Naive thymus-derived CD8-positive, alpha-beta T cell (primary cell): Measurements from ENCODE around the gene CDK4. TPM values are rescaled to one million over a fixed set of nuclear protein-coding genes. Genes with fewer than 3 reads are reported as not detected.

Experiments used
- ATAC-seq, 2 donors: fragments of 150-1000 bp; cut with Tn5 transposase in 1 of 2; sonication (Bioruptor Pico), chemical (Tn5 transposase) in 1 of 2; 1 replicate in 1 of 2; 2 replicates in 1 of 2; pipeline ENCODE4 v1.10.0; 2021; ENCODE audit warnings: mild to moderate bottlenecking in 2 of 2, moderate library complexity in 2 of 2
- POLR2A ChIA-PET: fragments of 350-600 bp; sonication (Branson Sonifier 250); formaldehyde crosslinking; loops from one replicate; lab custom pipeline; 2021; ENCODE audit warnings: antibody characterized with exemption; lab: Charles Lee
- DNase-seq, 10 donors: peaks; one replicate each; pipeline versions ENCODE4 v3.0.0 to v3.0.0-alpha.2; 2020 to 2022
- H3K27ac Mint-ChIP-seq, 10 donors: one replicate each; pipeline ENCODE4 v1.8.0; 2020 to 2022; ENCODE audit warnings: mild to moderate bottlenecking in 10 of 10, mixed read lengths in 10 of 10, moderate library complexity in 4 of 10, inconsistent platforms in 1 of 10
- H3K27me3 Mint-ChIP-seq, 5 donors: one replicate each; pipeline ENCODE4 v1.8.0; 2021 to 2022; ENCODE audit warnings: mixed read lengths in 5 of 5
- H3K36me3 Mint-ChIP-seq, 3 donors: one replicate each; pipeline ENCODE4 v1.8.0; 2020 to 2022; ENCODE audit warnings: mixed read lengths in 3 of 3, mild to moderate bottlenecking in 2 of 3, inconsistent platforms in 1 of 3
- H3K4me1 Mint-ChIP-seq, 4 donors: one replicate each; pipeline ENCODE4 v1.8.0; 2021 to 2022; ENCODE audit warnings: mixed read lengths in 4 of 4
- H3K4me3 Mint-ChIP-seq, 10 donors: one replicate each; pipeline ENCODE4 v1.8.0; 2020 to 2022; ENCODE audit warnings: mild to moderate bottlenecking in 10 of 10, mixed read lengths in 10 of 10, moderate library complexity in 6 of 10, inconsistent platforms in 1 of 10
- H3K9me3 Mint-ChIP-seq, 9 donors: one replicate each; pipeline ENCODE4 v1.8.0; 2020 to 2022; ENCODE audit warnings: mixed read lengths in 9 of 9, mild to moderate bottlenecking in 3 of 9, inconsistent platforms in 1 of 9, moderate library complexity in 1 of 9
- polyA plus RNA-seq, 3 donors: library from polyadenylated mRNA; unstranded; fragments of 300-500 nt; fragmentation: Illumina TruSeq; gene quantifications; one replicate each; pipeline ENCODE4 v1.2.3, GENCODE V29; 2021
- total RNA-seq, 8 experiments: library from RNA in 2 of 8; stranded (reverse) in 2 of 8; gene quantifications; one replicate each; pipeline ENCODE4 v1.2.3 and lab custom pipeline; 2021 to 2026

Gene CDK4
- total and polyA plus RNA-seq, 5 experiments from 2014 or later = 44.6 to 101 (median 71.3) TPM

DNA sequence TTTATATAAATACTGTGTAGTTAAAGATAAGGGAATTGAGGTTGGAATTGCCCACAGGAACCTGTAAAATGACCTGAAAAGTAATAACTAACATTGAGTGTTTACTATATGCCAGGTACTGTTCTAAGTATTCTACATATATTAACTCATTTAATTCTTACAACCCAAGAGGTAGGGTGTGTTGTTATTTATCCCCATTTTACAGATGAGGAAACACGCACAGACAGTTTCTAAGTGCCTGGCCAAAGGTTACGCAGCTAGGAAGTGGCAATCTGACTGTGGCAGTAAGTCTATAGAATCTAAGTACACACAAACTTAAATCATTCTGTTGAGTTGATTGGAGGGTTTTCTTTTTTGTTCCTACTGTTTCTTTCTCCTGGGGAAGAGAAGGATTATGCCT lies 8.3 kb downstream of the CDK4 start:
- Mint-ChIP-seq H3K4me1 (peaks cover 30 to 69% (median 59%) of the 10 kb centered on the region in 4 donors), H3K4me3 (peak overlapping the region; percentile 88 to 99 (median 93)), H3K27ac (peak overlapping the region; percentile 92 to 99 (median 97)), H3K27me3 (no peaks in the 10 kb centered on the region), H3K9me3 (no peaks in the 10 kb centered on the region), H3K36me3 (peaks cover 0 to 37% (median 11%) of the 10 kb centered on the region in 3 donors)
- no peak for ATAC-seq
- POLR2A ChIA-PET = interaction anchor here (1.0 to 3.2 kb wide), 7 partner anchors 8 to 1114 kb away, joined by 3 to 13 read pairs (median 5); partner anchors contain the start of genes OS9 and TSFM
- DNase-seq = no peak

DNA sequence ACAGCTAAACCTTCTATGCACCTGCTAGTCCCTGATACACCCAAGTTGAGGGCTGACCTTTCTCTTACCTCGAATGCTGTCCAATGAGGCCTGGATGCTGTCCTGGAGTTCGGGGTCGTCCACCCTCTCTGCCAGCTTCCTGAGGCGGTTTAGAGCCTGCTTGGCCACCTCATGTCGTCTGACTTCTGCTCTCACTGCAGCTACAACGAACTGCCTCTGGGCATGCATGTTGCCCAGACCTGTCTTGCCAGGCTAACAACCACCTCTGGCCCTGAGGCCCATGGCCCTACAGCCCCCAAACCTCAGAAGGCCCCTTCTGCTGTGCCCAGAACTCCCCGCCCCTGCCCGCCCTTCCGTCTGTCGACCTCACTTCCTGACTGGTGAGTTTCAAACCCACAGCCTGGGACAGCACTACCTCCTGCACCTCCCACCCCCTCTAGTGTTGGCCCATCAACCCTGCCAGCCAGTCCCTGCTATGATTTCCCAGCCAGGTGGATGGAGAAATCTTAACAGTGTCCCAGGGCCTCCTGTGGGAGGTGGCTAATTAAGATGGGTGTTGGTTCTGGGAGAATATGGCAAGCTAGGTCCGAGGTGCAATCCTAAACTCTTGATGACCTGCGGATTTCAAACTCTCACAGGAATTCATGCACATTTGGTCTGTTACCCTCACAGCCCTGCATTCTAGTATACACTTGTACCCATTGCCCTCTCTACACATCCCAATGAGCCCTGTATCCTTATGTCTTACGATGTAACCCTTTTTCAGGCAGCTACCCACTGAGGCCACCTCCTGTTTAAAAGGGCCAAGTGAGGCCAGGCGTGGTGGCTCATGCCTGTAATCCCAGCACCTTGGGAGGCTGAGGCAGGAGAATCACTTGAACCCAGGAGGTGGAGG lies 10.0 kb downstream of the CDK4 start:
- H3K4me1 Mint-ChIP-seq = peaks cover 30 to 69% (median 60%) of the 10 kb centered on the region in 4 donors

DNA sequence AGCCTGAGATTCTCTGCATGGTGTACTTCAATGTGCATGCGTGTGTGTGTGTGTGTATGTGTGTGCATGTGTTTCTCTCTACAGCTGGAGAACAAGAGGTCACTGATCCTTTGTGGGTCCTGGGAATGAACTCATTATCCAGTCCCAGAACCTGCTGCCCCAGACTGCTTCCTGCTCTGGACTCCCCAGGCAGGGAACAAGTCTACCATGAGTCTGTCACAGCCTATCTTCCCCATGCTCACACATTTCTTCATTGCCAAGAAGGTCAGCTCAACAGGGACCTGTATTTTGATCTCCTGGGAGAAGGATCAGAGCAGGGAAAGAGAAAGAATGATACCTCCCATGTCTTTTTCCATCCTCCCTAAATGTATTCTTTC lies 10.7 kb downstream of the CDK4 start:
- DNase-seq (peak in 1 of 10 donors; percentile 20), ATAC-seq (no peak)
- Mint-ChIP-seq H3K36me3 (peaks cover 0 to 22% (median 3%) of the 10 kb centered on the region in 3 donors), H3K4me1 (peaks cover 35 to 74% (median 62%) of the 10 kb centered on the region in 4 donors), H3K9me3 (no peaks in the 10 kb centered on the region), H3K4me3 (peak overlapping the region; percentile 82 to 96 (median 90)), H3K27ac (peak overlapping the region; percentile 87 to 99 (median 96)), H3K27me3 (no peaks in the 10 kb centered on the region)
- POLR2A ChIA-PET = interaction anchor here (0.6 to 2.9 kb wide), 16 partner anchors 9 to 1053 kb away, joined by 3 to 16 read pairs (median 4); partner anchors contain the start of genes B4GALNT1, CDK4, MARCHF9 and NACA

More for the DNA sequence above, 10.0 kb downstream of the CDK4 start:
- Mint-ChIP-seq H3K36me3 (peaks cover 0 to 22% (median 3%) of the 10 kb centered on the region in 3 donors), H3K9me3 (no peaks in the 10 kb centered on the region), H3K27ac (peak overlapping the region; percentile 74 to 99 (median 96)), H3K27me3 (no peaks in the 10 kb centered on the region), H3K4me3 (peak overlapping the region; percentile 82 to 96 (median 90))
- DNase-seq = peak; percentile 57 to 90 (median 72)
- POLR2A ChIA-PET = interaction anchor here (0.6 to 2.9 kb wide), 15 partner anchors 8 to 1054 kb away, joined by 3 to 13 read pairs (median 3); partner anchors contain the start of genes CDK4, MARCHF9, NACA and OS9
- peak; percentile 46 to 58 for ATAC-seq

DNA sequence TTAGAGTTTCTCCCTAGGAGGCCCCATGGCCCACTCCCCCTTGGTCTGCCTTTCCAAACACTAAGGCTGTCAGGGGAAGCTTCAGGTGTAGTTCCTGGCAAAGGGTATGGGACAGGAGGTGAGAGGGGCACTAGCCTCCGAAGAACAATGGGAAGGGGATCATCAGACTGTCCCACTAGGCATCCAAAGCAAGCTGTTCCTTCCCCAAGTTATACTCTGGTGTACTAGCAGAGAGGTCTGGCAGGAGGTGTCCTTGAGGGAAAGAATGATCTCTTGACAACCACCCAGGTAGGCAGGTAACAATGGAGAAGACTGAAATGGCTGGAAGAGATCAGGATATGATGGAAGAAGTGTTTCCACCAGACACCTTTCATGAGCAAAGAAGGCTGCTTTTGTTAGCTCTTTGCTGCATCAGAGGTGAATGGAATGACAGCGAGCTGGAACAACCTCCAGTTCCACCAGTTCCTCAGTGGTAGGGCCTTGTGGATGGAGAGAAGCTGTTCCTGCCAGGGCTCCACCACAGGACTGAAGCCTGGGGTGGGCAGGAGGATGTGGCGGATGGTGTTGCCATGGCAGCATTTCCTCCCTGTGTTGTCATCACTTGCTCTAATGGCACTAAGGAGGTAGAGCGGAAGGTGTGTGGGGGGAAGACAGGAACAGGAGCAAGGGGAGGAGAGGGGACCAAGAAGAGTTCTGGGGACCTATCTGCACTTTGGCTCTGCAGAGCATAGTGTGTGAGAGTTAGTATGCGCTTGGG lies 11.3 kb downstream of the CDK4 start:
- POLR2A ChIA-PET = interaction anchor here (0.7 to 2.9 kb wide), 15 partner anchors 9 to 1052 kb away, joined by 3 to 16 read pairs (median 5); partner anchors contain the start of genes B4GALNT1, CDK4, MARCHF9 and NACA
- peaks cover 30 to 69% (median 59%) of the 10 kb centered on the region in 4 donors for H3K4me1 Mint-ChIP-seq
- peak; percentile 53 to 93 (median 86) for DNase-seq
- H3K36me3 Mint-ChIP-seq = peaks cover 0 to 24% (median 3%) of the 10 kb centered on the region in 3 donors
- H3K27me3 Mint-ChIP-seq = no peaks in the 10 kb centered on the region
- H3K27ac Mint-ChIP-seq = peak overlapping the region; percentile 87 to 99 (median 96)
- H3K4me3 Mint-ChIP-seq = peak overlapping the region; percentile 82 to 96 (median 90)
- H3K9me3 Mint-ChIP-seq = no peaks in the 10 kb centered on the region
- peak; percentile 60 to 74 for ATAC-seq

DNA sequence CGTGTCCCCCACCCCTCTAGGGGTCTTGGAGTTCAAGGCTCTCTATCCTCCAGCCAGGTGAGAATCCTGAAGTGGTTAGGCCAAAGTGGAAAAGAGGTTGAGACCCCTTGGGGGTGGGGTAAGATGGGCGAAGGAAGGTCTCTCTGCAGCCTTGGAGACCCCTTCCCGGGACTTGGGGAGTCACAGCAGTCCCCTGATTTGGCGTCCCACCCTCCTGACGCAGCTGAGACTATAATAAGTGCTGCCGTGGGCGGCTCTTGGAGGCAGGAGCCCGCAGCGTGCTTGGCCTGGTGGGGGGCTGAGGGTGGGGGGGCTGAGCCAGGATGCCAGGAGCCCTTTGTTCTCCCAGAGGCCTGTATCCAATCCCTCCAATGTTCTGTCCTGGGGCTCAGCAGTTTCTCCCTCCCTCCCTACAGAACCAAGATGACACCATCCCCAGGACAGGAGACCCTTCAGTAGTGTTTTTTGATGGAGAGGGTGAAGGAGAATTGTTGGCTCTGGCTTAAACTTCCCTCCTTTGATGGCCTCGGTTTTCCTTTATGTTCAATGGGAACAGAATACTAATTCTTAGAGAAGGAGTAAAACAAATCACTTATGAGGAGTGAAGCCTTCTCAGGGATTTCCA lies 12.1 kb downstream of the CDK4 start:
- no peaks in the 10 kb centered on the region for H3K27me3 Mint-ChIP-seq
- peaks cover 0 to 31% (median 4%) of the 10 kb centered on the region in 3 donors for H3K36me3 Mint-ChIP-seq
- DNase-seq = no peak
- H3K27ac Mint-ChIP-seq = peak overlapping the region; percentile 53 to 99 (median 95)
- no peaks in the 10 kb centered on the region for H3K9me3 Mint-ChIP-seq
- peaks cover 27 to 64% (median 57%) of the 10 kb centered on the region in 4 donors for H3K4me1 Mint-ChIP-seq
- peak overlapping the region; percentile 78 to 96 (median 87) for H3K4me3 Mint-ChIP-seq
- ATAC-seq = no peak
- POLR2A ChIA-PET = interaction anchor here (0.8 to 2.5 kb wide), 4 partner anchors 8 to 19 kb away, joined by 3 to 16 read pairs (median 4); no protein-coding TSS in a partner anchor

DNA sequence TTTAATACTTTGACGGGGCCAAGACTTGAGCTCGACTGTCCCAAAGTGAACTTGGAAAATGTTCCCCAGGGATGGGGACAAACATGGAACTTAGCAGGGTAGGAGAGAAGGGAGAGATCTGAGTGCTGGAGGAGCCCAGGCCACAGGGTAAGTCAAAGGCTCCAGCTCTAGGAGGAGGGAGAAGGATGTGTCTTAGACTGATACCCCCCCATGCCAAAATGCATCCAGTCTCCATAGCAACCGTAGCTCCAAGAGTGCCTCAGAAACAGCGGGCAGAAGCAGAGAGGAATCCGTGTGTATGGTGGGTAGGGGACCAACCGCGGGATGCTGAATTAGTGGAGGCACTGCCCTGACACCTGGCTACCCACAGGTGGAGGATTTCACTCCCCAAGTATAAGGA lies 12.7 kb downstream of the CDK4 start:
- peaks cover 32 to 61% (median 57%) of the 10 kb centered on the region in 4 donors for H3K4me1 Mint-ChIP-seq
- no peaks in the 10 kb centered on the region for H3K27me3 Mint-ChIP-seq
- POLR2A ChIA-PET = interaction anchor here (0.5 to 2.5 kb wide), 2 partner anchors 15 to 1050 kb away, joined by 3 to 16 read pairs; no protein-coding TSS in a partner anchor

DNA sequence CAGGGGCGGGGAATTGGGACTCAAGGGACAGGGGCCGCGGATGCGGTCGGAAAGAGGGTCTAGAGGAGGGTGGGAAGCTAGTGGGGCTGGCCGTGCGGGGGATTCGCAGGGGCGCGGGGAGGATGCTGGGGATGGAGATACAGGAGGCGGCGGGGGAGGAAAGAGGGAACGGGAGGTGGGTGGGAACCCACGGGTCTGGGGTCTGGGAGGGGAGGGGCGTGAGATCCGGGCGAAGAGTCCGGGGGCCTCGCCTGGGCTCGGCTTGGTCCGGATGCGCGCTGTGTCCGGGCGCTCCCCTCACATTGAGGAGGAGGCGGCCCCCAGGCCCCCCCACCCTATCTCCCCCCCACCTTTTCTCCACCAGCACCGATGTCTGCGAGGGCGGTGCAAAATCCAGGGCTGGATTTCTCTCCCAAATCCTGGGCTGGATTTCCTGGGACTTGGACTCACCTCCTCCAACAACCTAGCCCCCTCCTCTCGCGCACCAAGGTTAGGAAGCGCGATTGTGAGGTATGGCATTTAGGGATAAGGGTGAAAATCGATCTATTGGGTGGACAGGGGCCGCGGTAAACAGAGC lies 13.4 kb downstream of the CDK4 start, which contains the start of gene AGAP2:
AGAP2 (minus strand) TSS at position 82 of the 577 bp plus-strand sequence. CDS start 496 bp downstream, outside the sequence.
- no peak for ATAC-seq
- no peak for DNase-seq
- Mint-ChIP-seq H3K36me3 (peaks cover 0 to 44% (median 6%) of the 10 kb centered on the region in 3 donors), H3K27ac (peak within 1 kb of the TSS; percentile 63 to 98 (median 93)), H3K27me3 (no peaks in the 10 kb centered on the region), H3K4me3 (peak within 1 kb of the TSS; percentile 54 to 88 (median 80)), H3K9me3 (no peaks in the 10 kb centered on the region), H3K4me1 (peaks cover 30 to 55% (median 52%) of the 10 kb centered on the region in 4 donors)
- POLR2A ChIA-PET = interaction anchor here (0.5 to 2.5 kb wide), 5 partner anchors 14 to 1049 kb away, joined by 3 to 16 read pairs (median 10); no protein-coding TSS in a partner anchor

More for the DNA sequence above, 12.7 kb downstream of the CDK4 start:
- Mint-ChIP-seq H3K9me3 (no peaks in the 10 kb centered on the region), H3K4me3 (peak overlapping the region; percentile 54 to 88 (median 80)), H3K36me3 (peaks cover 0 to 37% (median 6%) of the 10 kb centered on the region in 3 donors), H3K27ac (peak overlapping the region; percentile 63 to 98 (median 93))
- DNase-seq = no peak
- ATAC-seq = no peak

DNA sequence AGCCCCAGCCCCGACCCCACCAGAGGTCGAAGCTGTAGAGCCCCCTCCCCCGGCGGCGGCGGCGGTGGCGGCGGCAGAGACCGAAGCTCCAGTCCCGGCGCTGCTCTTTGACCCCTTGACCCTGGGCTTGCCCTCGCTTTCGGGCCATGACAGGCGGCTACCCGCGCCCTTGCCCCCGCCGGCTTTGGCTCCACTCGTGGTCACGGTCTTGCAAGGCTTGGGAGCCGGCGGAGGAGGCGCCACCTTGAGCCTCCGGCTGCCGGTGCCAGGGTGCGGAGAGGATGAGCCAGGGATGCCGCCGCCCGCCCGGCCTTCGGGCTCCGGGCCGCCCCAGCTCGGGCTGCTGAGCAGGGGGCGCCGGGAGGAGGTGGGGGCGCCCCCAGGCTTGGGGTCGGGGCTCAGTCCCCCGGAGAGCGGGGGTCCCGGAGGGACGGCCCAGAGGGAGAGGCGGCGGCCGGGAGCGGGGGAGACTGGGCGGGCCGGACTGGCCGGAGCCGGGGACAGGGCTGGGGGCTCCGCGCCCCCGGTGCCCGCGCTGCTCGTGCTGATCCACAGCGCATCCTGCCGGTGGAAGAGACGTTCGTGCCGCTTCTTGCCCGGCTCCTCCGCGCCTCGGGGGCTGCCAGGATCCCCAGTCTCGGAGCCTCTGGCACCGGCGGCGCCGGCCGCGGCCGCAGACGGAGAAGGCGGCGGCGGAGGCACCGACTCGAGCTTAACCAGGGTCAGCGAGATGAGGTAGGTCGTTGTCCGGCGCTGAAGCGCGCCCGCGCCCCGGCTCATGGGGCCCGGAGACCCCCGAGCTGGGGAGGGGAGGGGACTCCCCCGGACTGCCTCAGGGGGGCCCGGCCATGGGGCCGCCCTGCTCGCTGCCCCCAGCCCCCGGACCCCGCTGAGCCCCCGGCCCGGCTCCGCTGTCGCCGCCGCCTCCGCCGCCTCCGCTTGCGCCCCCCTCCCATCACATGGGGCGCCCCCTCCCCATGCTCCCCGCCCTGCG lies 14.3 kb downstream of the CDK4 start:
- no peak for DNase-seq
- Mint-ChIP-seq H3K36me3 (peaks cover 0 to 53% (median 6%) of the 10 kb centered on the region in 3 donors), H3K27me3 (no peaks in the 10 kb centered on the region), H3K9me3 (no peaks in the 10 kb centered on the region), H3K4me1 (peaks cover 30 to 56% (median 48%) of the 10 kb centered on the region in 4 donors), H3K4me3 (no peak overlapping the region), H3K27ac (no peak overlapping the region)
- POLR2A ChIA-PET = interaction anchor here (0.6 to 1.3 kb wide), 3 partner anchors 13 to 267 kb away, joined by 4 to 12 read pairs (median 10); no protein-coding TSS in a partner anchor
- ATAC-seq = no peak

DNA sequence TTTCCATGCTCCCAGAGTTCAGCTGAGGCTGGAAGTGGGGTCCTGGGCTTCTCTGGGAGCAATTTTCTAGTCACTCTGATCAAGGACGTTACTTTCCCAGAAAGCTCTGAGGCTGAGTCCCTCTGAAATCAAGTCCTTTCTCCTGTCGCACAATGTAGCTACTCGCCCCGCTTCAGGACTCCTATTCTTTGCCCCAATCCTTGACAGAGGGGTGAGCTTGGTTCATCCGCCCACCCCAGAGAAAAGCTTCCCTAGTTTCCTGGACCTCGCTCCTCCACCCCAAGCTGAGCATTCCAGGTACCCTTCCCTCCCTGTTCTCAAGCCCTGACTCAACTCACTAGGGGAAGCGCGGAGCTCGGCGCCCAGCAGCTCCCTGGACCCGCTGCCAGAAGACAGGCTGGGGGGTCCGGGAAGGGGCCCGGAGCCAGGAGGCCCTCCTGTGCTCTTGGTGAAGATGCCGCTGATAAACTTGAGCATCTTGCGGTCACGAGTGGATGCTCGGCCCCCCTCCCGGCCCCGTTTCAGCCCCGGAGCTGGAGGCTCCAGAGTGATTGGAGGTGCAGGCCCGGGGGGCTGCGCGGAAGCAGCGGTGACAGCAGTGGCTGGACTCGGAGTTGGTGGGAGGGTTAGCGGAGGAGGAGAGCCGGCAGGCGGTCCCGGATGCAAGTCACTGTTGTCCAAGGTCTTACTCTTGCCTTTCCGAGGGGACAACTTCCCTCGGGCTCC lies 15.2 kb downstream of the CDK4 start:
- POLR2A ChIA-PET = interaction anchor here (1.0 kb wide), 1 partner anchor 12 kb away, joined by 4 read pairs; no protein-coding TSS in a partner anchor
- no peaks in the 10 kb centered on the region for H3K27me3 Mint-ChIP-seq
- DNase-seq (no peak), ATAC-seq (no peak)
- H3K36me3 Mint-ChIP-seq = peaks cover 0 to 62% (median 6%) of the 10 kb centered on the region in 3 donors
- H3K4me3 Mint-ChIP-seq = peak overlapping the region in 1 of 10 donors; percentile 54
- H3K9me3 Mint-ChIP-seq = no peaks in the 10 kb centered on the region
- H3K27ac Mint-ChIP-seq = peak overlapping the region; percentile 10 to 87 (median 80)
- peaks cover 30 to 58% (median 42%) of the 10 kb centered on the region in 4 donors for H3K4me1 Mint-ChIP-seq
